Stimulated activated CD4-positive, alpha-beta T cell treated with anti-CD3 and anti-CD28 coated beads, Interleukin-1b, Interleukin-23, amount 100 ng/mL, for 24 hours (primary cell): Measurements from ENCODE around the gene CYP21A2.
"Not testable (repeated sequence)": the region's sequence is repeated elsewhere in the genome, so short reads cannot be mapped to it uniquely, and the experiment has no call there.

Experiments
- DNase-seq, 4 experiments: peaks; one replicate each; pipeline ENCODE4 v3.0.0-alpha.2; 2020; ENCODE audit warnings: low read depth in 4 of 4, low spot score in 1 of 4

Gene CYP21A2

DNA sequence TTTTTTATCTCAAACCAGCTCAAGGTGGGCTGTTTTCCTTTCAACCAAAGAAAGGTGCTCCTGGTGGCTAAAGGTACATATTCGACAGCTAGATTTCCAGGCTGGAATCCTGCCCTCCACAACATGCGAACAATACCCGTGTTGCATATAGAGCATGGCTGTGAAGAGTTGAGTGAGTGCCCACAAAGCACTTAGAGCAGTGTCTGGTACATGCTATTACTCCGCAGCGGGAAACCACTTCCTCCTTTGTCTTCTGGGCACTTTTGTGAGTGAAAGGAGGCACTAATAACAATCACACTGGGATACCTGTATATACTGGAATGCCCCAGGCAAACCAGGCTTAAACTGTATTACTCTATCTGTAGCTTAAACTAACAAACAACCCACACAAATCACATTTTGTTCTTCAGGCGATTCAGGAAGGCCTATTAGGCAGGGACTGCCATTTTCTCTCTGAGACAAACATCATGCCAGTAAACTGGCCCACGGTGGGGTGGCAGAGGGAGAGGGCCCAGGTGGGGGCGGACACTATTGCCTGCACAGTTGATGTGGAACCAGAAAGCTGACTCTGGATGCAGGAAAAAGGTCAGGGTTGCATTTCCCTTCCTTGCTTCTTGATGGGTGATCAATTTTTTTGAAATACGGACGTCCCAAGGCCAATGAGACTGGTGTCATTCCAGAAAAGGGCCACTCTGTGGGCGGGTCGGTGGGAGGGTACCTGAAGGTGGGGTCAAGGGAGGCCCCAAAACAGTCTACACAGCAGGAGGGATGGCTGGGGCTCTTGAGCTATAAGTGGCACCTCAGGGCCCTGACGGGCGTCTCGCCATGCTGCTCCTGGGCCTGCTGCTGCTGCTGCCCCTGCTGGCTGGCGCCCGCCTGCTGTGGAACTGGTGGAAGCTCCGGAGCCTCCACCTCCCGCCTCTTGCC lies at the start of gene CYP21A2:
Gene CYP21A2, plus strand, starts transcription at position 818 of the 927 bp plus-strand sequence. Its CDS starts 8 bp downstream, at position 826.
- DNase-seq: not testable (repeated sequence)

DNA sequence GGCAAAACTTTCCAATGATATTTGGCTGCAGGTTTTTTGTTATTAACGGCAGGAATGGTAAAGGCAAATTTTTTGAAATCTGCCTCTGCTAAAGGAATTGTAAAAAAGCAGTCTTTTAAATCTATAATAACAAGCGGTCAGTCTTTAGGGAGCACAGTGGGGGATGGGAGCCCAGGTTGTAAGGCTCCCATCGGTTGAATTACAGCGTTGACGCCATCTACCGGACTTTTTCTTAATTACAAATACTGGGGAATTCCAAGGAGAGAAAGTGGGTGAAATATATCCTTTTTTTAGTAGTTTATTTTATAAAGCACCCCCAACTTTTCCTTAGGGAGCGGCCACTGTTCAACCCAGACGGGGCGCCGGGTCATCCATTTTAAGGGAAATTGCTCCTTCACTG lies 48.9 kb upstream of the CYP21A2 start:
- not testable (repeated sequence) for DNase-seq

DNA sequence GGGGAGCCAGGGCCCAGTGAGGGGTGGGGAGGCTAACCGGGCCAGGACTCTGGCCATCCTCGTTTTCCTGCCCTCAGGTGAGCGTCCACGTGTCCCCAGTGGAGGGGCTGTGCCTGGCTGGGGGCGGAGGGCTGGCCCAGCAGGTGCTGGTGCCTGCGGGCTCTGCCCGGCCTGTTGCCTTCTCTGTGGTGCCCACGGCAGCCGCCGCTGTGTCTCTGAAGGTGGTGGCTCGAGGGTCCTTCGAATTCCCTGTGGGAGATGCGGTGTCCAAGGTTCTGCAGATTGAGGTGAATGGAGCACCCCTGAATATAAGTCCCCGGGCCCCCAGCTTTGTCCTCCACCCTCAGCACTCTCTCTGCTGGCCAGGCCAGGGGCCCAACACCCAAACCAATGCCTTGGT lies 43.8 kb upstream of the CYP21A2 start:
- not testable (repeated sequence) for DNase-seq

DNA sequence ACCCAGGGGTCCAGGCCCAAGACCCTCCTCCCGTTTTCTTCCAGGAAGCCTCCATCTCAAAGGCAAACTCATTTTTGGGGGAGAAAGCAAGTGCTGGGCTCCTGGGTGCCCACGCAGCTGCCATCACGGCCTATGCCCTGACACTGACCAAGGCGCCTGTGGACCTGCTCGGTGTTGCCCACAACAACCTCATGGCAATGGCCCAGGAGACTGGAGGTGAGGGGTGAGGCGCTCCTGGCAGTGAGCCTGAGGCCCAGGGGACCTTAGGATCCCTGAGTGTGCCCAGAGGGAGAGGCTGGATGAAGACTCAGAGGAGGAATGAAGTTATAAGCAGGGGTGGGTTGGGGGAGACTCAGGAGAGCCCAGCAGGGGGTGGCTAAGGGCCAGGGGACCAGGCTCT lies 41.8 kb upstream of the CYP21A2 start:
- DNase-seq: not testable (repeated sequence)

DNA sequence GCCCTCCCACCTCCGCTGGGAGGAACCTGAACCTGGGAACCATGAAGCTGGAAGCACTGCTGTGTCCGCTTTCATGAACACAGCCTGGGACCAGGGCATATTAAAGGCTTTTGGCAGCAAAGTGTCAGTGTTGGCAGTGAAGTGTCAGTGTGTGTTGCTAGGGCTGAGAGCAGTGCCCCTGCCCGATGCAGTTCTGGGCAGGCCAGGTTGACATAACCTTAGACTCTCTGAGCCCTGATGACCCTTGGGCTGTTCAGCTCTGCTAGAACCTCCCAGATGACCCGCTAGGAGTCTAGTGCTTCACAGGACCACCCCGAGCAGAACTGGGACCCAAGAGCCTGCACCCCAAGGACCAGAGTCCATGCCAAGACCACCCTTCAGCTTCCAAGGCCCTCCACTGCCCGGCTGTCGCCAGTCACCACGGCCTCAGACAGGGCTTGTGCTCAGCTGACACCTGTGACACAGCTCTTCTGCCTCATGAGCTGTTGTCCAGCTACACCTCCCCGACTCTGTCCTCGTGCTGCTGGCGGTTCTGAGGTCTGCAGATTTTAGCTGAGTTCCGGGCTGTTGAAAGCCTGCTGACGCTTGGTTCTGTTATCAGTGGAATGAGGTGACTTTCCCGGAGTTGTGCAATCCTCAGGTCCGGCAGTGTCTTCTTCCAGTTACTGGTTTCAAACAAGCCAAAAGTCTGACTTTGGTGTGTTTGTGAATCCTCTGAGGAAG lies 35.5 kb upstream of the CYP21A2 start:
- DNase-seq: not testable (repeated sequence)

DNA sequence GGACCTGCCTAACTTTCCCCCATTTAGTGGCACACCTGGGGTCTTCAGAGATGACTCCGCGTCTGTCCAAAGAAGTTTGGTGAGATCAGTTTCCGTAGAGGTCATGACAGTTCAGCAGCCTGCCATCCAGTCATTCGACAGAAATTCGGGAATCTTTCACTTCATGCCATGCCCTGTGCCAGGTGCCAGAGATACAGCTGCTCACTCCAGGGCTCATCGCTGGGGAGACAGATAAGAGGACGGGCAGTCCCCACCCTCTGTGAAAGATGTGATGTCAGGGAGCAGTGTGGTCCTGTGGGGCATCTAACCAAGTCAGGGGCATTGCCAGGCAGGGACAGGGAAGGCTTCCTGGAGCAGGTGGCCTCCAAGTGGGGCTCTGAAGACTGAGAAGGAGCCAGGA lies 34.9 kb upstream of the CYP21A2 start:
- DNase-seq: not testable (repeated sequence)

DNA sequence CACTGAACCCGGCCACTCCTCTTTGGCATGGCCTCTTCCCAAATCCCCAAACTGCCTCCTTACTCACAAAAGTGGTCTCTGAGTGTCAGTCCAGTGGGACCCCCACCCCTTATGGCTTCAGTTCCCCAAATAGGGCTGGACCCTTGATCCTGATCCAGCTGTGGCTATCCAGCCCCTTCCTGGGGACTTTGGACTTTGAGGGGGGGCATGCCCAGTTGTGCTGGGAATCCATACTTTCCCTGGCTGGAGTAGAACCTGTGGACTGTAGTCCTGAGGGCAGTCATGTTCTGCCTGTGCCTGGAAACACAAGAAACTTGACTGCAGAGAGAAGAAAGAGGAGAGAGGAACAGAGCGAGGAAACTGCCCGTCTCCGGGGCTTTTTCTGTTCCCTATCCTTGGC lies 33.8 kb upstream of the CYP21A2 start:
- DNase-seq: not testable (repeated sequence)

DNA sequence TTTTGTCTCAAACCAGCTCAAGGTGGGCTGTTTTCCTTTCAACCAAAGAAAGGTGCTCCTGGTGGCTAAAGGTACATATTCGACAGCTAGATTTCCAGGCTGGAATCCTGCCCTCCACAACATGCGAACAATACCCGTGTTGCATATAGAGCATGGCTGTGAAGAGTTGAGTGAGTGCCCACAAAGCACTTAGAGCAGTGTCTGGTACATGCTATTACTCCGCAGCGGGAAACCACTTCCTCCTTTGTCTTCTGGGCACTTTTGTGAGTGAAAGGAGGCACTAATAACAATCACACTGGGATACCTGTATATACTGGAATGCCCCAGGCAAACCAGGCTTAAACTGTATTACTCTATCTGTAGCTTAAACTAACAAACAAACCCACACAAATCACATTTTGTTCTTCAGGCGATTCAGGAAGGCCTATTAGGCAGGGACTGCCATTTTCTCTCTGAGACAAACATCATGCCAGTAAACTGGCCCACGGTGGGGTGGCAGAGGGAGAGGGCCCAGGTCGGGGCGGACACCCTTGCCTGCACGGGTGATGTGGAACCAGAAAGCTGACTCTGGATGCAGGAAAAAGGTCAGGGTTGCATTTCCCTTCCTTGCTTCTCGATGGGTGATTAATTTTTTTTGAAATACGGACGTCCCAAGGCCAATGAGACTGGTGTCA lies 33.2 kb upstream of the CYP21A2 start:
- not testable (repeated sequence) for DNase-seq

- not testable (repeated sequence) for DNase-seq
Measured at GRCh38 chr6:32005538-32005880, 32.7 kb upstream of the CYP21A2 start.

- DNase-seq: not testable (repeated sequence)
Measured at GRCh38 chr6:32005991-32006529, 32.2 kb upstream of the CYP21A2 start.

- not testable (repeated sequence) for DNase-seq
Measured at GRCh38 chr6:32007086-32007485, 31.1 kb upstream of the CYP21A2 start.

GRCh38 chr6:32008037-32008436 lies 30.2 kb upstream of the CYP21A2 start:
- DNase-seq: not testable (repeated sequence)

GRCh38 chr6:32008616-32009015 lies 29.6 kb upstream of the CYP21A2 start:
- DNase-seq: not testable (repeated sequence)

GRCh38 chr6:32009537-32009936 lies 28.7 kb upstream of the CYP21A2 start:
- not testable (repeated sequence) for DNase-seq

GRCh38 chr6:32010856-32011530 lies 27.2 kb upstream of the CYP21A2 start:
- not testable (repeated sequence) for DNase-seq

GRCh38 chr6:32012941-32013617 lies 25.1 kb upstream of the CYP21A2 start:
- not testable (repeated sequence) for DNase-seq

DNA sequence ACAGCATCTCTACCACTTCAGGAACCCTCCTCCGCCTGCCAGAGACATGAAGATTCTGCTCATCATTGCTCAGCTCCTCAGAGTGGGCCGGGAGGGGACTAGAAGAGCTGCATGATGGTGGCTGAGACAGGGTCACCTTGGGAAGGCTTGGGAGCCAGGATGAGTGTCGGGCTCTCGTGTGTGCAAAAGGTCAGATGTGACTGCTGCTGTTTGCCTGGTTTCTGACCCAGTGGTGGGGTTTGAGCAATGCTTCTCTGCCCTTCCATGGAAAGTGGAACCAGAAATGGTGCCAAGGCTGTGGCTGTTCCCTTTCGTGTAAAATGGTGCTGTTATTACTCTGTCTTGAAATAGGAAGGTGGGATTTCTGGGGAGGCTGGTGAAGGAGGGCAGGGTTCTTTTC lies 24.5 kb upstream of the CYP21A2 start:
- DNase-seq: not testable (repeated sequence)

DNA sequence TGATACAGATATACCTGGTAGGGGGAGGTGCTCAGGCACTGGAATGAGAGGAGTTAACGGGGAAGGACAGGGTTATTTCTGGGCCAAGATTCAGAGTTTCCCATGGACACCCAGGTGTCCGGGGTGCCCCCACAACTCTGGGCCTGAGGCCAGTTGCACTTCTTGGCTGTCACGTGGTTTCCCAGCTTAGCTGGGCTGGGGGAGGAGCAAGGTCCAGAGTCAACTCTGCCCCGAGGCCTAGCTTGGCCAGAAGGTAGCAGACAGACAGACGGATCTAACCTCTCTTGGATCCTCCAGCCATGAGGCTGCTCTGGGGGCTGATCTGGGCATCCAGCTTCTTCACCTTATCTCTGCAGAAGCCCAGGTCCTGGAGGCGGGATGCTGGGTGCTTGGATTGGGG lies 23.7 kb upstream of the CYP21A2 start, which contains the start of gene C4B:
Gene C4B, plus strand, starts transcription at position 249 of the 400 bp plus-strand sequence. Its CDS starts 51 bp downstream, at position 300.
- DNase-seq: not testable (repeated sequence)

DNA sequence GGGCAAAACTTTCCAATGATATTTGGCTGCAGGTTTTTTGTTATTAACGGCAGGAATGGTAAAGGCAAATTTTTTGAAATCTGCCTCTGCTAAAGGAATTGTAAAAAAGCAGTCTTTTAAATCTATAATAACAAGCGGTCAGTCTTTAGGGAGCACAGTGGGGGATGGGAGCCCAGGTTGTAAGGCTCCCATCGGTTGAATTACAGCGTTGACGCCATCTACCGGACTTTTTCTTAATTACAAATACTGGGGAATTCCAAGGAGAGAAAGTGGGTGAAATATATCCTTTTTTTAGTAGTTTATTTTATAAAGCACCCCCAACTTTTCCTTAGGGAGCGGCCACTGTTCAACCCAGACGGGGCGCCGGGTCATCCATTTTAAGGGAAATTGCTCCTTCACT lies 16.1 kb upstream of the CYP21A2 start:
- not testable (repeated sequence) for DNase-seq

DNA sequence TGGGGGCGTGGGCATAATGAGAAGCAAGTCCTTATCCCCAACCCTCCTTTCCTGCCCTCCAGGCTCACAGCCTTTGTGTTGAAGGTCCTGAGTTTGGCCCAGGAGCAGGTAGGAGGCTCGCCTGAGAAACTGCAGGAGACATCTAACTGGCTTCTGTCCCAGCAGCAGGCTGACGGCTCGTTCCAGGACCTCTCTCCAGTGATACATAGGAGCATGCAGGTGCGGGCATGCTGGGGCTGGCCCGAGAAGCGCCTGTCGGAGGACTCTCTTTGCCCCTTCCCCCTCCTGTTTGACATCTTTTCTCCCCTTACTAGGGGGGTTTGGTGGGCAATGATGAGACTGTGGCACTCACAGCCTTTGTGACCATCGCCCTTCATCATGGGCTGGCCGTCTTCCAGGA lies 9.6 kb upstream of the CYP21A2 start:
- DNase-seq: not testable (repeated sequence)
